ENCODE data around the gene EXOG.
"Not testable (repeated sequence)": the region's sequence is repeated elsewhere in the genome, so short reads cannot be mapped to it uniquely, and the experiment has no call there.

EXOG gene

DNA sequence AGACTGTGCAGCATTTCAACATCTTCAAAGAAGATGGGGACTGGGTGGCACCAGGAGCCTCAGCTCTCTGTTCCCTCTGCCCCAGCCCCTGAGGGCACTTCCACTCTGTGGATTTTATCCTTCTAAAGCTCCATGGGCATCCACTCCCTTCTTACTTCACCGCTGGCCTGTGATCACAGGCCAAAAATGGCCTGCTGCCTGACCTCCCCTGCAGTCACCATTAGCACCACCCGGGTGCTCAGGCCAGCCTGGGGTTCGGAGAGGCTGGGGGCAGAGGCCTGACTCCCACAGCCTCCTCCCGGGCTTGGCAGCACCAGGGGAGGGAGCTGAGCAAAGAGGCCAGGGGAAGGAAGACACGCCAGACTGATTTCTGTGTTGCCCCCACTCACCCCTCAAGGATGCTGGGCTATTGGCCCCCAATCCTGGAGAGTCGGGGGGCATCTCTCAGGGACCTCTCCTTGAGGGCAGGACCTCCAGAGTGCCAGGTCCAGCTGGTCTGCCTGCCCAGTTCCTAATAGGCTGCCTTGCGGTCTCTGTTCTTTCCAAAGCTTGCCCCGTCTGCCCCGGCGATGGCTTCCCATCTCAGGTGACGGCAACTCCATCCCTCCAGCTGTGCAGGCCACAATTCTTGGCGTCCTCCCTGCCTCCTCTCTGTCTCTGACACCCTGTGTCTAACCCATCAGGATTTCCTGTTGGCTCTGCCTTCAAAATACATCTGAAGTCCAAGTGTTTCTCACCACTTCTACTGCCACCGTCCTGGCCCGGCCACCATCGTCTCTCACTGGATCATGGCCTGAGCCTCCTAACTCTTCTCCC is 67.1 kb downstream of the EXOG start:
- DNase-seq (ENCODE audit: extremely low spot score): no peak
- ChIA-PET CTCF (no interaction called here), POLR2A (no interaction called here)
- TF ChIP-seq LEF1 (IDR thresholded peaks at IDR 0.05; ENCODE audit: borderline replicate concordance) (no peak), SP1 (IDR thresholded peaks at IDR 0.05) (no peak), CTBP1 (IDR thresholded peaks at IDR 0.05; ENCODE audit: borderline replicate concordance) (no peak), HDGF (IDR thresholded peaks at IDR 0.05; ENCODE audit: borderline replicate concordance) (no peak), FOXA1 (IDR thresholded peaks at IDR 0.05) (no peak), SUZ12 (IDR thresholded peaks at IDR 0.05) (no peak), TARDBP (IDR thresholded peaks at IDR 0.05) (no peak), NFRKB (IDR thresholded peaks at IDR 0.05) (no peak), ARNT (IDR thresholded peaks at IDR 0.05) (no peak), FOXK2 (IDR thresholded peaks at IDR 0.05) (no peak), BHLHE40 (IDR thresholded peaks at IDR 0.05; ENCODE audit: borderline replicate concordance) (no peak), ZNF384 (IDR thresholded peaks at IDR 0.05) (no peak), ELF4 (IDR thresholded peaks at IDR 0.05) (no peak)
- TF ChIP-seq, protein P1, sequence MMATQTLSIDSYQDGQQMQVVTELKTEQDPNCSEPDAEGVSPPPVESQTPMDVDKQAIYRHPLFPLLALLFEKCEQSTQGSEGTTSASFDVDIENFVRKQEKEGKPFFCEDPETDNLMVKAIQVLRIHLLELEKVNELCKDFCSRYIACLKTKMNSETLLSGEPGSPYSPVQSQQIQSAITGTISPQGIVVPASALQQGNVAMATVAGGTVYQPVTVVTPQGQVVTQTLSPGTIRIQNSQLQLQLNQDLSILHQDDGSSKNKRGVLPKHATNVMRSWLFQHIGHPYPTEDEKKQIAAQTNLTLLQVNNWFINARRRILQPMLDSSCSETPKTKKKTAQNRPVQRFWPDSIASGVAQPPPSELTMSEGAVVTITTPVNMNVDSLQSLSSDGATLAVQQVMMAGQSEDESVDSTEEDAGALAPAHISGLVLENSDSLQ (IDR thresholded peaks at IDR 0.05): no peak

DNA sequence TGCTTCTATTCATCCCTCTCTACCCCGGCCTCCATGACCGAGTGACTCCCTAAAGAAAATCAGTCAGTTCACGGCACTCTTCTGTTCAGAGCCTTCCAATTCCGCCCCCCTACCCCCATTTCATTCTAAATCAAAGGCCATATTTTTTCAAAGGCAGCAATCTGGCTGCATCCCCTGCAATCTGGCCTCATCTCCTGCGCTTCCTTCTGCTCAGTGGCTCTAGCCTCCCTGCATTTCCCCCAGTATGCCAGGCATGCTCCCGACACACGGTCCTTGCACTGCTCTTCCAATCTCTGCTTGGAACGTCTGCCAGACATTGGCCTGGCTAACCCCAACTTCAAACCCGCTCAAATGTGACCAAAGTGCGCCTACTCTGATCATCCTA is 67.7 kb downstream of the EXOG start:
- DNase-seq (ENCODE audit: extremely low spot score): no peak
- ChIA-PET CTCF (no interaction called here), POLR2A (no interaction called here)
- TF ChIP-seq FOXK2 (IDR thresholded peaks at IDR 0.05): no peak

DNA sequence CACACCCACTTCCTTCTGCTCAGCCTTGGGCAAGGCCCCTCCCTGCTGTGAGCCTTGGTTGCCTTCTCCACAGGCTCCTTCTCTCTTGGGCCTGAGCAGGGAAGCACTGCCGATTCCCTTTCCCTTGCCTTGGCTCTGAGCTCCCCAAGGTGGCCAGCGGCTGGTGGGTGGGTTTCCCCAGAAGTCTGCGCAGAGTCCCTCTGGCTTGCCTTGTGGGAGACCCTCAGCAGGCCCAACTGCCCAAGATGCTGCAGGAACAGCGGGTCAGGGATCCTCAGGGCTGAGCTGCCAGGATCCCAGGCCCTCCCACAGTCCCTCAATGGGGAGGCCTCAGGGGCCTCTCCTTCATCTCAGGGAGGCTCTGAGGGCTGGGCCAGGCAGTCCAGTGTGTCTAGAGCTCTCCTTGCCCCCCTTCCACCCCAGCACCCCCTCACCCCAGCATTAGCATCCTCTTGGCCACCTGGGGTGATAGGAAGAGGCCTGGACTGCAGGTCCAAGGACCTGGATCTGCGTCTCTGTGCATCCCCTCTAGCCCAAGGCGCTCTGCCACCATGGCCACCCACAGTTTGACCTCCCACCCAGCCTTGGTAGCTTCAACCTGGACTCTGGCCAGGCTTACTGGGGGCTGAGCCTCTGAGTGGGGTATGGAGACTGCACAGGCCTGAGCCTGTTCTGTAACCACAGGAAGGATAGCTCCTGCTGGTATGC is 68.6 kb downstream of the EXOG start:
- ChIA-PET POLR2A (no interaction called here), CTCF (no interaction called here)
- DNase-seq (ENCODE audit: extremely low spot score): no peak
- TF ChIP-seq ARNT (IDR thresholded peaks at IDR 0.05) (no peak), L3MBTL2 (conservative IDR thresholded peaks at IDR 0.05) (no peak), CTBP1 (IDR thresholded peaks at IDR 0.05; ENCODE audit: borderline replicate concordance) (no peak), SP1 (IDR thresholded peaks at IDR 0.05) (no peak), SUZ12 (IDR thresholded peaks at IDR 0.05) (no peak), FOXK2 (IDR thresholded peaks at IDR 0.05) (no peak), ELF4 (IDR thresholded peaks at IDR 0.05) (no peak), HDGF (IDR thresholded peaks at IDR 0.05; ENCODE audit: borderline replicate concordance) (no peak), LEF1 (IDR thresholded peaks at IDR 0.05; ENCODE audit: borderline replicate concordance) (no peak), NFRKB (IDR thresholded peaks at IDR 0.05) (no peak), TARDBP (IDR thresholded peaks at IDR 0.05) (no peak), FOXM1 (IDR thresholded peaks at IDR 0.05; ENCODE audit: borderline replicate concordance) (no peak), FOXA1 (IDR thresholded peaks at IDR 0.05) (no peak), BHLHE40 (IDR thresholded peaks at IDR 0.05; ENCODE audit: borderline replicate concordance) (no peak), ZNF384 (IDR thresholded peaks at IDR 0.05) (no peak)
- TF ChIP-seq, protein P1 (IDR thresholded peaks at IDR 0.05): no peak

DNA sequence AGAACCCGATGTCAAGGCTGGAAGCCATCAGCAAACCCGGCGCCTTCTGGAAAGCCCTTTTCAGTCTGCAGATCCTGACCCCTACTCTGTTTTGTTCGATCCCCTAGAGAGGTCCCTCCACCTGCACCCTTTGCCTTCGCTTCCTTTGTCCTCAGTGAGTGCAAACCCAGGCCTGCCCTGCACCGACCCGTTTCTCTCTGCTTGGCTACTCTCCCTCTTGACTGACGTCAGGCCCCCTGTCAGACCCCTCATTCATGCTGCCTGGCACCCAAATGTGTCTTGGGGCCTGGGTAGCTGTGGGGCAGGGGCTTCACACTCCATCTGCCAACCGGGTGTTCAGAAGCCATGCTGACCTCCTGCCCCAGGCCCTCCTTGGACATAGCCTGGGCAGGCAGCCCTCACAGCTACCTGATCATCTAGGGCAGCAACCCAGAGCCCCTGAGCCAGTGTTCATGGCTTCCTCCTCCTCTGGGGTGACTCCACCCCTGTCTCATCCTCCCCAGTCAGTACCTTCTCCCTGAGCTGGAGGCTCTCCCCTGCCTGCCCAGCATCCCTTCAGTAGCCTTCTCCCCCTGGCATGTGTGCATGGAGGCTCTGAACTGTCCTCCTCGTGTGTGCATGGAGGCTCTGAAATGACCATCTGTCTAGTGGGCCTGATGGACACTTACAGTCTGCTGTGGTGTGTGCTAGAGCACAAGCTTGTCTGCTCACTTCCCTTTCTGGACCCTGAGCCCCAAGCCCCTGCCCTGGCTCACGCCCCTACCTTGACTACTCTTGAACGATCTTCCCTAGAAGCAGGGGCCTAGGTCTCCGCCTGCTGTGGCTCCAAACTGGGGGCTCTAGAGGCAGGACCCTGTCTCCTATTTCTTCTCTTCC is 69.4 kb downstream of the EXOG start:
- TF ChIP-seq FOXK2 (IDR thresholded peaks at IDR 0.05): no peak
- TF ChIP-seq FOXA1 (IDR thresholded peaks at IDR 0.05): no peak
- TF ChIP-seq L3MBTL2 (conservative IDR thresholded peaks at IDR 0.05): no peak
- DNase-seq (ENCODE audit: extremely low spot score): no peak
- ChIA-PET CTCF (no interaction called here), POLR2A (no interaction called here)

DNA sequence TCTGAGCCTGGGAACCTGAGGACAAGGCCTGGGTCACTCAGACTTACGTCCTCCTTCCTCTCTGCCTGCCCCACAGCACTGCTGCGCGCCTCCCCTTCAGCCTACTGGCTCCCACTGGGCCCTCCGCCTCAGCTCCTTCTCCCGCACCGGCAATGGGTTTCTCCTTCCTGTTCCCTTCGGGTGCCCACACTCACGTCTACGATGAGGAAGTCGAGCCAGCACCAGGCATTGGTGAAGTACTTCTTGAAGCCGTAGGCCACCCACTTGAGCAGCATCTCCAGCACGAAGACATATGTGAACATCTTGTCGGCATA is 70.0 kb downstream of the EXOG start:
- no peak for TF ChIP-seq HDGF (IDR thresholded peaks at IDR 0.05; ENCODE audit: borderline replicate concordance)
- no peak for TF ChIP-seq L3MBTL2 (conservative IDR thresholded peaks at IDR 0.05)
- no peak for TF ChIP-seq TARDBP (IDR thresholded peaks at IDR 0.05)
- TF ChIP-seq ZNF384 (IDR thresholded peaks at IDR 0.05): no peak
- TF ChIP-seq FOXA1 (IDR thresholded peaks at IDR 0.05): no peak
- no peak for TF ChIP-seq SUZ12 (IDR thresholded peaks at IDR 0.05)
- no peak for TF ChIP-seq ELF4 (IDR thresholded peaks at IDR 0.05)
- no peak for TF ChIP-seq NFRKB (IDR thresholded peaks at IDR 0.05)
- no peak for TF ChIP-seq BHLHE40 (IDR thresholded peaks at IDR 0.05; ENCODE audit: borderline replicate concordance)
- ChIA-PET POLR2A (no interaction called here), CTCF (no interaction called here)
- no peak for DNase-seq (ENCODE audit: extremely low spot score)

DNA sequence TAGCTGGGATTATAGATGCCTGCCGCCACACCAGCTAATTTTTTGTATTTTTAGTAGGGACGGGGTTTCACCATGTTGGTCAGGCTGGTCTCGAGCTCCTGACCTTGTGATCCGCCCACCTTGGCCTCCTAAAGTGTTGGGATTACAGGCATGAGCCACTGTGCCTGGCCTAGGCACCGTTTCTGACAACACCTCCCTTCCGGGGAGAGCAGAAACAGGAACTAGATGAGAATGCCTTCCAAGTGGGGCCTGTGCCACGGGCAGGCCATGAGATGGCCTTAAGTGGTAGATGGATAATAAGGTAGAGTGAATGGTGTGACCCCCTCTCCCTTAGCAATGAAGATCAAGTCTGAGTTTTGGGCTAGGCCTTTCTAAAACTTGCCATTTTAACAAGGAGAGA is 70.7 kb downstream of the EXOG start:
- DNase-seq (ENCODE audit: extremely low spot score); CTCF ChIA-PET: not testable (repeated sequence)

DNA sequence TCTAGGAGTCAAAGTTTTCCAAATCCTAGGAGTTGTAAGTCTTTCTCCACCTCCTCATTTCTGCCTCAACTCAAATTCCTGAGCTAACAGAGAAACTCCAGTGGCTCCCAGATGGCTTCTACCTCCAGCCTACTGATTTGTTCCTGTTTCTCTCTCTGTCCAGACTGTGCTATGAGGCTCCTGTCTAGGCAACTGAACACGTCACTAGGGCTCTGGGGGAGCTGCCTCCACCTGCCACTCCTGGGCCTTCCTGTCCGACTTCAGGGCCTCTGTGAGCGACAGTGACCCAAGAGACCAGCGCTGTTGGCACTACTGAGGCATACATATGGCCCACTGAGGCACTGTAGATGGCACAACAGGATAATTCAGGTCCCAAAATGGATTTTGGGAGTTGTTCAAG is 71.4 kb downstream of the EXOG start:
- POLR2A ChIA-PET: no interaction called here

More for the DNA sequence above, 70.7 kb downstream of the EXOG start:
- POLR2A ChIA-PET: not testable (repeated sequence)

More for the DNA sequence above, 71.4 kb downstream of the EXOG start:
- DNase-seq (ENCODE audit: extremely low spot score): no peak
- TF ChIP-seq, protein P1 (IDR thresholded peaks at IDR 0.05): no peak
- TF ChIP-seq L3MBTL2 (conservative IDR thresholded peaks at IDR 0.05) (no peak), ARNT (IDR thresholded peaks at IDR 0.05) (no peak), FOXK2 (IDR thresholded peaks at IDR 0.05) (no peak), ZNF384 (IDR thresholded peaks at IDR 0.05) (no peak), FOXM1 (IDR thresholded peaks at IDR 0.05; ENCODE audit: borderline replicate concordance) (no peak), ELF4 (IDR thresholded peaks at IDR 0.05) (no peak), NFRKB (IDR thresholded peaks at IDR 0.05) (no peak), FOXA1 (IDR thresholded peaks at IDR 0.05) (no peak), BHLHE40 (IDR thresholded peaks at IDR 0.05; ENCODE audit: borderline replicate concordance) (no peak), LEF1 (IDR thresholded peaks at IDR 0.05; ENCODE audit: borderline replicate concordance) (no peak), CTBP1 (IDR thresholded peaks at IDR 0.05; ENCODE audit: borderline replicate concordance) (no peak), SUZ12 (IDR thresholded peaks at IDR 0.05) (no peak), HDGF (IDR thresholded peaks at IDR 0.05; ENCODE audit: borderline replicate concordance) (no peak), TARDBP (IDR thresholded peaks at IDR 0.05) (no peak)
- CTCF ChIA-PET: no interaction called here
